ENCODE measurements around the gene MBTPS1. TPM values are rescaled to one million over a fixed set of nuclear protein-coding genes. Genes with fewer than 3 reads are reported as not detected.

MBTPS1 gene
- total and polyA plus RNA-seq, 9 of the 15 experiments (the other 6 are each of a cell fraction or from before 2014, with no cell fraction given): 2.8 to 57.6 (median 43.8) TPM

DNA sequence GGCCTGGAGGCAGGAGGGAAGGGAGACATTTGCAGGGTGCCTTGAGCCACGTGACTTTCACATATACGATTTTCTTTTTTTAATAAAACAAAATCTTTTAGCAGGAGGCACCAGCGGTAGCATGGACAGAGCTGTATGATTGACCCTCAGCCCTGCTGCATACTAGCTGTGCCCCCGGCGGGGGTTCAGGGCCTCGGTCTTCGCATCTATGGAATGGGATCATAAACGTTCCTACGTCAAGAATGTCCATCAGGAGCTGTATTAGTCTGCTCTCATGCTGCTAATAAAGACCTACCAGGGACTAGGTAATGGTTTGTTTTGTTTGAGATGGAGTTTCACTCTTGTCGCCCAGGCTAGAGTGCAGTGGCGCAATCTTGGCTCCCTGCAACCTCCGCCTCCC is 101.3 kb downstream of the MBTPS1 start:
- 57% methylated on average over 12 of the region's 12 CpGs for WGBS (ENCODE audit: insufficient coverage, low coverage, missing lambda C conversion rate)
- FAIRE-seq (no peak), DNase-seq (ENCODE audit: extremely low read depth in 1 of 4, low spot score in 3 of 4) (no peak), ATAC-seq (no peak)
- Histone ChIP-seq H3K27me3 (ENCODE audit: control insufficient read depth in 2 of 2, insufficient read depth in 2 of 2, low read length in 2 of 2) (peaks cover 10 to 30% of the 10 kb centered on the region in 2 experiments; a peak in 4 of 5 replicates), H3K9me3 (replicated peaks; ENCODE audit: control insufficient read depth, insufficient read depth, low read depth, low read length) (no peaks in the 10 kb centered on the region), H3K9ac (ENCODE audit: insufficient read depth in 1 of 2, low read depth in 2 of 2, low read length in 2 of 2) (no peak overlapping the region), H3K27ac (ENCODE audit: extremely low read depth, low read depth, low read length) (no peak overlapping the region), H4K20me1 (replicated peaks; ENCODE audit: control insufficient read depth, insufficient read depth, low read length) (no peaks in the 10 kb centered on the region), H3K4me1 (replicated peaks in 1 of 2; ENCODE audit: control insufficient read depth in 2 of 2, insufficient read depth in 2 of 2, low read length in 2 of 2) (peaks cover 10 to 19% of the 10 kb centered on the region in 2 experiments; a peak in 4 of 5 replicates), H2AFZ (ENCODE audit: low read depth, low read length) (no peak overlapping the region), H3K4me3 (no peak overlapping the region), H3K9me1 (ENCODE audit: control insufficient read depth, insufficient read depth, low read length) (no peaks in the 10 kb centered on the region), H3K36me3 (ENCODE audit: control insufficient read depth, insufficient read depth, low read length) (no peaks in the 10 kb centered on the region), H3K4me2 (ENCODE audit: insufficient read depth, low read length) (no peak overlapping the region), H3K79me2 (ENCODE audit: control insufficient read depth, insufficient read depth, low read length) (no peaks in the 10 kb centered on the region)
- in situ Hi-C loops (cut with MboI) (no loop called here), intact Hi-C loops (cut with micrococcal nuclease) (loop anchor here (2.0 kb wide), 1 partner anchor 27 kb away; the partner anchor contains the start of gene SLC38A8)
- peak; percentile 81 for TF ChIP-seq BCOR (IDR thresholded peaks at IDR 0.05)
- peak; percentile 67 for TF ChIP-seq RBM25 (IDR thresholded peaks at IDR 0.05; ENCODE audit: low read depth, low read length, severe bottlenecking)
- no peak for TF ChIP-seq EHMT2 (IDR thresholded peaks at IDR 0.05)
- TF ChIP-seq CBX1 (IDR thresholded peaks at IDR 0.05; ENCODE audit: low read depth): 0 out of 2 replicates have a peak, but pooled peaks have one; percentile 38
- peak; percentile 36 for TF ChIP-seq USF1 (CRISPR knock-in tag; IDR thresholded peaks at IDR 0.05)
- POLR2A ChIA-PET: interaction anchor here (1.0 to 1.1 kb wide), 2 partner anchors 25 to 31 kb away, joined by 3 to 4 read pairs; no protein-coding TSS in a partner anchor
- CTCF ChIA-PET (ENCODE audit: low intra/inter-chr PET ratio): no interaction called here
- no TSS peak for BruUV-seq (replicated peaks)
